Uterus (tissue), 2 donors: ENCODE results near the gene TALDO1.

Experiments
- CTCF ChIP-seq, 4 experiments: fragments of 200-600 bp in 2 of 4; fragments of 450-650 bp in 2 of 4; sonication (generic) in 2 of 4; IDR thresholded peaks; one replicate each; pipeline ENCODE4 v1.5.1; 2016 to 2019; ENCODE audit warnings: antibody characterized with exemption in 4 of 4, mild to moderate bottlenecking in 2 of 4, moderate library complexity in 1 of 4
- POLR2A ChIP-seq, 2 donors: fragments of 450-650 bp; IDR thresholded peaks; one replicate each; pipeline ENCODE4 v1.6.1; 2016; ENCODE audit warnings: antibody characterized with exemption in 2 of 2, mild to moderate bottlenecking in 1 of 2, moderate library complexity in 1 of 2

DNA sequence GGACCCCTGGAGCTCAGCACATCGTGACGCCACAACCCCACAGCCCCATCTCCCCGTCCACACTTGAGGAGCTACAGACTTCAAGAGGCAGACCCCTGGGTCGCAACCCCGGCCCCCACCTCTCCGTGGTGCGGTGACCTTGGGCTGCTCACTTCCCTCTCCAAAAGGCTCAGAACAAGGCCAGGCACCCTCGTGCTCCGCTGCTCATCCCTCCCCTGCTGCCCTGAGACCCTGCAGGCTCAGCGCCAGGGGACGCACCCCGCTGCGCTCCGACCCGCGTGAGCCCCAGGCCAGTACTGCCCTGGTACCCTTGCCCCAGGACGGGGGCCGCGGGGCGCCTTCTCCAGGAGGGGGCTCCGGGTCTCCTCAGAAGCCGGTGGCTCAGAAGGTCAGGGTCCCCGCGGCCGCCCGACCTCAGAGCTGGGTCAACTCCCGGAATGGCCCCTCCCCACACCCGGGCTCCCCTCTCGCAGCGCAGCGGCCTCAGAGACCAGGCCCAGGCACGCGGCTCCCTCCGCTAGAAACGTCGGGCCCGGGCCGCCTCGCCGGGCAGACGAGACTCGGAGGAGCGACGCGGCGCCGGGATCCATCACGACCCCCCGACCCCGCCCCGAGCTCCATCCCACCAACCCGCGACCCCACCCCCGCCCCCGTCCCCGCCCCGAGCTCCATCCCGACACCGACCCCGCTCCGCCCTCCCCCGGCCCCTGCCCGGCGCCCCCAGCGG is 29.5 kb downstream of the TALDO1 start:
- no peak for TF ChIP-seq CTCF (IDR thresholded peaks at IDR 0.05)
- TF ChIP-seq POLR2A (IDR thresholded peaks at IDR 0.05): no peak
